ENCODE data around the gene MAP7D2. TPM values are rescaled to one million over a fixed set of nuclear protein-coding genes. Genes with fewer than 3 reads are reported as not detected.
A peak's percentile ranks its signal among the peaks of the same experiment; 100 is the strongest.

The MAP7D2 gene
- total and polyA plus RNA-seq, 11 donors = 0.11 to 0.76 (median 0.48) TPM

DNA sequence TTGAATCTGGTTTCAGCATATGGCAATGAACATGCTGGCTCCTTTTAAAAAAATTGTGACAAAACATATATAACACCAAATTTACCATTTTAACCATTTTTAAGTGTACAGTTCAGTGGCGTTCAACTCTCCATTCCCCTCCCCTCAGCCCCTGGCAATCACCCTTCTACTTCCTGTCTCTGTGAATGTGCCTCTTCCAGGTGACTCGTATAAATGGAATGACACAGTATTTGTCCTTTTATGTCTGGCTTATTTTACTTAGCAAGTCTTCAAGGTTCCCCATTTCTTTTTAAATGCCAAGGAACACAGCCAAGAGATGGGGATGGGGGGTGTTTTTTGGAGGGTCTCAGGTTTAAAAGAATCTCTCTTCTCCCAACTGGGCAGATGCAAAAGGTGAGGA lies 90.4 kb downstream of the MAP7D2 start:
- WGBS, 4 donors = 32 to 57% (median 52%) methylated on average over 2 of the region's 2 CpGs
- H3K27ac ChIP-seq = no peak overlapping the region
- no peak for TF ChIP-seq POLR2A (IDR thresholded peaks at IDR 0.05)
- H3K4me1 ChIP-seq = no peaks in the 10 kb centered on the region
- ATAC-seq (no peak), DNase-seq (no peak)
- H3K4me3 ChIP-seq = no peak overlapping the region
- intact Hi-C loops (cut with DNase I) = no loop called here
- H3K36me3 ChIP-seq = no peaks in the 10 kb centered on the region
- H3K9me3 ChIP-seq = no peaks in the 10 kb centered on the region
- peaks cover 0 to 4% (median 0%) of the 10 kb centered on the region in 9 donors for H3K27me3 ChIP-seq

DNA sequence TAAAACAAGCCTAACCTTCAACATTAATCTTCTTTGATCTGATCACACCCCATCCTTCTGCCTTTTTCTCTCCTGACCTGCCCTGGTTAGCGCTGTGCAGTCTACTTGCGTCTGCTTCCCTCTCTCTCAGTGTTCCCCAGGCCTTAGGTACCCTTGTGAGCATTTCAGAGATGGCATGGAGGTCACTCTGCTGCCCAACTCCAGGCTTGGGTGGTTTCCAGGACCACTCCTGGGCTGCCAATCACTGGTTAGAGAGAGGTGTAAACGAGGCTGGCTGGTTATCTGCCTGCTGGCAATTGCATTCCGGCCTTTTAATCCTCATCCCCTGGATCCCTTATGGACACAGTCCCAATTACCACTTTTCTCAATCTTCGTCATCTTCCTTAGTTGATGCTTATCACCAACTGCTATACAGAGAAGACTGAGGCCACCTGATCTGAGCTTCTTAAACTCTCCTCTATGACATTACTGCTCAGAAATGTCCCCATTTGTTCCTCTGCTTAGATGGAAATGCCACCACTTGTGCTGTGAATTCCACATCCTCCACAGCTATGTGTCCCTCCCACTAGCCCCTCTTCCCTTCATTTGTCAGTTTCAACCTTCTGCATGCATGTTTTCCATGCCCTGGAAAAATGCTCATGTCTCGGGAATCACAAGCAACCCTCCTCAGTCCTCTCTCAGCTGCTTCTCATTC lies 96.9 kb downstream of the MAP7D2 start:
- peak; percentile 10 to 57 (median 39) for DNase-seq
- ATAC-seq = peak in 3 of 4 donors; percentile 52 to 69 (median 66)
- H3K9me3 ChIP-seq = peaks cover 0 to 22% (median 0%) of the 10 kb centered on the region in 12 donors
- 63 to 67% (median 66%) methylated on average over 6 of the region's 6 CpGs for WGBS, 4 donors
- H3K4me3 ChIP-seq = no peak overlapping the region
- no peak overlapping the region for H3K27ac ChIP-seq
- H3K36me3 ChIP-seq = no peaks in the 10 kb centered on the region
- TF ChIP-seq, protein P1, sequence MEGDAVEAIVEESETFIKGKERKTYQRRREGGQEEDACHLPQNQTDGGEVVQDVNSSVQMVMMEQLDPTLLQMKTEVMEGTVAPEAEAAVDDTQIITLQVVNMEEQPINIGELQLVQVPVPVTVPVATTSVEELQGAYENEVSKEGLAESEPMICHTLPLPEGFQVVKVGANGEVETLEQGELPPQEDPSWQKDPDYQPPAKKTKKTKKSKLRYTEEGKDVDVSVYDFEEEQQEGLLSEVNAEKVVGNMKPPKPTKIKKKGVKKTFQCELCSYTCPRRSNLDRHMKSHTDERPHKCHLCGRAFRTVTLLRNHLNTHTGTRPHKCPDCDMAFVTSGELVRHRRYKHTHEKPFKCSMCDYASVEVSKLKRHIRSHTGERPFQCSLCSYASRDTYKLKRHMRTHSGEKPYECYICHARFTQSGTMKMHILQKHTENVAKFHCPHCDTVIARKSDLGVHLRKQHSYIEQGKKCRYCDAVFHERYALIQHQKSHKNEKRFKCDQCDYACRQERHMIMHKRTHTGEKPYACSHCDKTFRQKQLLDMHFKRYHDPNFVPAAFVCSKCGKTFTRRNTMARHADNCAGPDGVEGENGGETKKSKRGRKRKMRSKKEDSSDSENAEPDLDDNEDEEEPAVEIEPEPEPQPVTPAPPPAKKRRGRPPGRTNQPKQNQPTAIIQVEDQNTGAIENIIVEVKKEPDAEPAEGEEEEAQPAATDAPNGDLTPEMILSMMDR (IDR thresholded peaks at IDR 0.05) = no peak
- no peak for TF ChIP-seq POLR2A (IDR thresholded peaks at IDR 0.05)
- peaks cover 0 to 4% (median 0%) of the 10 kb centered on the region in 9 donors for H3K27me3 ChIP-seq
- H3K4me1 ChIP-seq = no peaks in the 10 kb centered on the region
- intact Hi-C loops (cut with DNase I) = no loop called here

DNA sequence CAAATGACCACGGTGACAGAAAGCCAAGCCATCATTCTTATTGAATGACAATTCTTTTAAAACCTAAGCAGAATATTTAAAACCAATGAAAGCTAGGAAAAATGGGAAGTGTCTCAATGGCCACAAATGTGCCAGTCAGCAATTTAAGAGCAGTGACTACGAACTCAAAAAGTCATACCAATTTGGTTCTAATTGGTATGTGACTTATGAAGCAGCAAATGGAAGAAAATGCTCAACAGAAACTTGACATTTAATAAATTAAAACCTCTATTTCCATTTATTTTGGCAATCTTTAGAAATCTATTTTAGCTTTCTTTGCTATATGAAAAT lies 100.1 kb downstream of the MAP7D2 start:
- Histone ChIP-seq H3K27ac (no peak overlapping the region), H3K27me3 (peaks cover 0 to 4% (median 0%) of the 10 kb centered on the region in 9 donors), H3K36me3 (no peaks in the 10 kb centered on the region), H3K9me3 (peaks cover 0 to 35% (median 0%) of the 10 kb centered on the region in 12 donors), H3K4me1 (no peaks in the 10 kb centered on the region), H3K4me3 (no peak overlapping the region)
- WGBS, 4 donors = 68 to 82% (median 78%) methylated on average over 2 of the region's 2 CpGs
- intact Hi-C loops (cut with DNase I) = no loop called here
- no peak for ATAC-seq
- DNase-seq = no peak
- TF ChIP-seq POLR2A (IDR thresholded peaks at IDR 0.05) = no peak
- TF ChIP-seq, protein P1 (IDR thresholded peaks at IDR 0.05) = no peak

DNA sequence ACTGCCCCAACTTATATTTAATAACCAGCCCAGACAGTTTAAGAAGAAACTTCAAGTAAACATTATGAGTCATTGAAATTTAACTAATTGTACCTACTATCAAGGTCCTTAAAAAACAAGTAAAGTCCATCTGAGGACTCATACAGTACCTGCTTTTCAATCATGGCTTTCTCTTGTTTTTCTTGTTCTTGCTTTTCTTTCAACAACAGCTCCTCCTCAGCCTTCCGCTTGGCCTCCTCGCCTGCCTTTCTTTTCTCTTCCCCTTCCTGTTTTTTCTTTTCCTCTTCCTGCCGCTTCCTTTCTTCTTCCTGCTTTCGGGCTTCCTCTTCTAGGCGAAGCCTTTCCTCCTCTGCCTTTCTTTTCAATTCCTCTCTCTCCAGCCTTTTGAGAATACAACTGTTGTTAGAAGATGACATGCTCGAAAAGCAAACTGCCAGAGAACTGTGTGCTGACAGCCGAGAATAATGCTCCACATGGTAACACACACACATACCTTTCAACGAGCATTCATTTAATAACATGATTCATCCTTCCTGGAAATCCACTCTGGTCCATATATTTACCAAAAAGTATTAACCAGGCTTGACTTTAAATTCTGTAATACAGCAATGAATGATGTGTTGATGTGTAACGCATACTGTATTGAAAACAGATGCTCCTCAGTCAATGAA lies 100.6 kb downstream of the MAP7D2 start:
- WGBS, 4 donors = 60 to 76% (median 71%) methylated on average over 9 of the region's 9 CpGs
- Histone ChIP-seq H3K9me3 (peaks cover 0 to 35% (median 0%) of the 10 kb centered on the region in 12 donors), H3K4me3 (no peak overlapping the region), H3K27me3 (peaks cover 0 to 4% (median 0%) of the 10 kb centered on the region in 9 donors), H3K4me1 (no peaks in the 10 kb centered on the region), H3K36me3 (no peaks in the 10 kb centered on the region), H3K27ac (no peak overlapping the region)
- TF ChIP-seq, protein P1 (IDR thresholded peaks at IDR 0.05) = no peak
- no peak for TF ChIP-seq POLR2A (IDR thresholded peaks at IDR 0.05)
- intact Hi-C loops (cut with DNase I) = no loop called here
- ATAC-seq (no peak), DNase-seq (no peak)
